Measurements from ENCODE around the gene PRKCB.
A peak's percentile ranks its signal among the peaks of the same experiment; 100 is the strongest.
"Not testable (repeated sequence)": the region's sequence is repeated elsewhere in the genome, so short reads cannot be mapped to it uniquely, and the experiment has no call there.

The PRKCB gene

GRCh38 chr16:24011237-24011636 lies 175.5 kb downstream of the PRKCB start:
- no peak overlapping the region for H3K9ac ChIP-seq
- no peak overlapping the region for H2AFZ ChIP-seq (ENCODE audit: low read depth)
- no peaks in the 10 kb centered on the region for H3K79me2 ChIP-seq (ENCODE audit: insufficient read depth, low read depth)
- H3K36me3 ChIP-seq (ENCODE audit: insufficient read depth) = no peaks in the 10 kb centered on the region
- TF ChIP-seq, protein P1, sequence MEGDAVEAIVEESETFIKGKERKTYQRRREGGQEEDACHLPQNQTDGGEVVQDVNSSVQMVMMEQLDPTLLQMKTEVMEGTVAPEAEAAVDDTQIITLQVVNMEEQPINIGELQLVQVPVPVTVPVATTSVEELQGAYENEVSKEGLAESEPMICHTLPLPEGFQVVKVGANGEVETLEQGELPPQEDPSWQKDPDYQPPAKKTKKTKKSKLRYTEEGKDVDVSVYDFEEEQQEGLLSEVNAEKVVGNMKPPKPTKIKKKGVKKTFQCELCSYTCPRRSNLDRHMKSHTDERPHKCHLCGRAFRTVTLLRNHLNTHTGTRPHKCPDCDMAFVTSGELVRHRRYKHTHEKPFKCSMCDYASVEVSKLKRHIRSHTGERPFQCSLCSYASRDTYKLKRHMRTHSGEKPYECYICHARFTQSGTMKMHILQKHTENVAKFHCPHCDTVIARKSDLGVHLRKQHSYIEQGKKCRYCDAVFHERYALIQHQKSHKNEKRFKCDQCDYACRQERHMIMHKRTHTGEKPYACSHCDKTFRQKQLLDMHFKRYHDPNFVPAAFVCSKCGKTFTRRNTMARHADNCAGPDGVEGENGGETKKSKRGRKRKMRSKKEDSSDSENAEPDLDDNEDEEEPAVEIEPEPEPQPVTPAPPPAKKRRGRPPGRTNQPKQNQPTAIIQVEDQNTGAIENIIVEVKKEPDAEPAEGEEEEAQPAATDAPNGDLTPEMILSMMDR (conservative IDR thresholded peaks at IDR 0.05; ENCODE audit: low read depth, low read length) = no peak
- no peaks in the 10 kb centered on the region for H3K27me3 ChIP-seq (ENCODE audit: insufficient read depth, low read depth)
- no peak overlapping the region for H3K4me2 ChIP-seq
- no peak overlapping the region for H3K4me3 ChIP-seq (IDR thresholded peaks at IDR 0.05; ENCODE audit: insufficient read depth, low read depth, low read length)
- H4K20me1 ChIP-seq (ENCODE audit: insufficient read depth) = no peaks in the 10 kb centered on the region
- peaks cover 20% of the 10 kb centered on the region for H3K4me1 ChIP-seq (ENCODE audit: low read depth, poor library complexity, severe bottlenecking)
- H3K27ac ChIP-seq = no peak overlapping the region

- no peaks in the 10 kb centered on the region for H3K27me3 ChIP-seq (ENCODE audit: insufficient read depth, low read depth)
- no peak overlapping the region for H3K9ac ChIP-seq
- H3K79me2 ChIP-seq (ENCODE audit: insufficient read depth, low read depth) = no peaks in the 10 kb centered on the region
- TF ChIP-seq, protein P1 (conservative IDR thresholded peaks at IDR 0.05; ENCODE audit: low read depth, low read length) = no peak
- H4K20me1 ChIP-seq (ENCODE audit: insufficient read depth) = no peaks in the 10 kb centered on the region
- H3K4me3 ChIP-seq (IDR thresholded peaks at IDR 0.05; ENCODE audit: insufficient read depth, low read depth, low read length) = no peak overlapping the region
- H3K36me3 ChIP-seq (ENCODE audit: insufficient read depth) = no peaks in the 10 kb centered on the region
- H3K27ac ChIP-seq = no peak overlapping the region
- peaks cover 20% of the 10 kb centered on the region for H3K4me1 ChIP-seq (ENCODE audit: low read depth, poor library complexity, severe bottlenecking)
- H2AFZ ChIP-seq (ENCODE audit: low read depth) = peak overlapping the region; percentile 57; the same call in 1 of the 2 replicates
- H3K4me2 ChIP-seq = no peak overlapping the region; the same call in 1 of the 2 replicates
Observed at GRCh38 chr16:24013054-24013636, 177.4 kb downstream of the PRKCB start.

DNA sequence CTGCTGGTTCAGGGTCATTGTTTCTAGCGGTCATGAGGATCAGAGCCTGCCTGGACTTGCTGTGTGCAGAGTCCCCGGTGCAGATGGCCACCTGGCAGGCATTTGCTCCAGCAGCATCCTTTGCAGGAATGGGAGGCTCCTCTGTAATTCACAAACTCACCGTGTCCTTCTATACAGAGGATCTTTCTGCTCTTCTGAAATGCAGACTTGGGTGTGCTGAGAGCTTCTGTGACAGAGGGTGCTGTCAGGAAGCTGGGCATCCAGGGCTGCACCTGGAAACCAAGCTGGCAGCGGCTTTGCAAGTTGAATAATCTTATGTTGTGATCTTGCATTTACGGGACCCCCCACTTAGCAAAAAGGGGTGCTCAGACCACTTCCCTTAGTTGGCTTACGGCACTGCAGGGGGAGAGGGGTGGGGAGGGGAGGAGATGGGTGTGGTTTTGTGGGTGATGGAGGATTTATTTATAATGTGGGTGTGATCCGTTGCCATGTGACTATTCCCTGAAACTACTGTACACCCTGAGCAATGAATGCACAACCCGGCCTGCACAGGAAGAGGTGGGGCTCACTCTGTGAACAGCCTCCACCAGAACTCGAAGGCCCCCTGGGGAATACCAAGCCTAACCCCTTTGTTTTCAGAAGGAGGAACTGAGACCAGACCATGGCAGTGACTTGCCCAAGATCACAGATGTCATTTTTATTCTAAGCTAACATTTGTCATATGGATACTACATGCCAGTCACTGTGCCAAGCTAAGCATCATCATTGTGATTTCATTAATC lies 178.3 kb downstream of the PRKCB start:
- Histone ChIP-seq H3K9ac (0 out of 2 replicates have a peak overlapping the region, but pooled peaks have one; percentile 7), H3K4me2 (peak overlapping the region; percentile 38), H3K27ac (peak overlapping the region; percentile 50), H4K20me1 (ENCODE audit: insufficient read depth) (no peaks in the 10 kb centered on the region), H3K4me3 (IDR thresholded peaks at IDR 0.05; ENCODE audit: insufficient read depth, low read depth, low read length) (no peak overlapping the region), H3K36me3 (ENCODE audit: insufficient read depth) (no peaks in the 10 kb centered on the region), H3K4me1 (ENCODE audit: low read depth, poor library complexity, severe bottlenecking) (peaks cover 20% of the 10 kb centered on the region), H2AFZ (ENCODE audit: low read depth) (peak overlapping the region; percentile 57), H3K79me2 (ENCODE audit: insufficient read depth, low read depth) (no peaks in the 10 kb centered on the region), H3K27me3 (ENCODE audit: insufficient read depth, low read depth) (no peaks in the 10 kb centered on the region)
- TF ChIP-seq, protein P1 (conservative IDR thresholded peaks at IDR 0.05; ENCODE audit: low read depth, low read length) = no peak

DNA sequence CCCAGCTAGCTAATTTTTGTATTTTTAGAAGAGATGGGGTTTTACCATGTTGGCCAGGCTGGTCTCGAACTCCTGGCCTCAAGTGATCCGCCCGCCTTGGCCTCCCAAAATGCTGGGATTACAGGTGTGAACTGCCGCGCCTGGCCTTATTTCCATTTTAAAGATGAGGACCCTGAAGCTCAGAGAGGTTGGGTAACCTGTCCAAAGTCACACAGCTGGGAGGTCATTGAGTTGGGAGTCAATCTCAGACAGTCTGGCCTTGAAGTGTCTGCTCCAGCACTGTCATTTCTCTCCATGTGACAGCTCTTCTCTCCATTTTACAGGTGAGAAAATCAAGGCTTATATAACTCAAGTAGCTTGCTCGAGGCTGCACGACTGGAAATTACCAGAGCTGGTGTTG lies 179.2 kb downstream of the PRKCB start:
- not testable (repeated sequence) for H3K4me3 ChIP-seq (IDR thresholded peaks at IDR 0.05; ENCODE audit: insufficient read depth, low read depth, low read length); H4K20me1 ChIP-seq (ENCODE audit: insufficient read depth); H3K36me3 ChIP-seq (ENCODE audit: insufficient read depth); H3K27me3 ChIP-seq (ENCODE audit: insufficient read depth, low read depth); H3K79me2 ChIP-seq (ENCODE audit: insufficient read depth, low read depth)
- Histone ChIP-seq H3K4me2 (peak overlapping the region; percentile 38), H3K4me1 (ENCODE audit: low read depth, poor library complexity, severe bottlenecking) (peaks cover 20% of the 10 kb centered on the region), H3K27ac (peak overlapping the region; percentile 50), H3K9ac (0 out of 2 replicates have a peak overlapping the region, but pooled peaks have one; percentile 7), H2AFZ (ENCODE audit: low read depth) (peak overlapping the region; percentile 57; the same call in 1 of the 2 replicates)

DNA sequence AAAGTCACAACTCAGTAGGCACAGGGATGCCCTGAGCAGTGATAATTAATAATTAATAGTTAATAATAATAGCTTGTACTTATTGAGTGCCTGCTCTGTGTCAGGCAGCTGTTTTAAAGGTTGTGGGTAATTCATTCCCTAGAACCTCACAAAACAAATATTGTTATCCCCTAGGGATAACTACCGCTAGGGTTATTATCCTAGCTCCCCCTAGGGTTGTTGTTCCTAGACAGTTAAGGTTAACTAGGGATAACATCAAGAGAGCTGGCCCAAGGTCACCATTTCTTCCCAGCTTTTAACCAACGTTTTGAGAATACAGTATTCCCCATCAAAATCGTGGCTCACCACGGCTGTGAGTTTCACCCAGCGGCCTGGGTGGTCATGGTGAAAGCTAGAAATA lies 180.1 kb downstream of the PRKCB start:
- Histone ChIP-seq H3K4me1 (ENCODE audit: low read depth, poor library complexity, severe bottlenecking) (peaks cover 20% of the 10 kb centered on the region), H3K9ac (no peak overlapping the region), H3K27ac (no peak overlapping the region), H3K4me2 (no peak overlapping the region), H2AFZ (ENCODE audit: low read depth) (no peak overlapping the region), H3K79me2 (ENCODE audit: insufficient read depth, low read depth) (no peaks in the 10 kb centered on the region), H3K36me3 (ENCODE audit: insufficient read depth) (no peaks in the 10 kb centered on the region), H3K27me3 (ENCODE audit: insufficient read depth, low read depth) (no peaks in the 10 kb centered on the region), H3K4me3 (IDR thresholded peaks at IDR 0.05; ENCODE audit: insufficient read depth, low read depth, low read length) (no peak overlapping the region), H4K20me1 (ENCODE audit: insufficient read depth) (no peaks in the 10 kb centered on the region)
- TF ChIP-seq, protein P1 (conservative IDR thresholded peaks at IDR 0.05; ENCODE audit: low read depth, low read length) = no peak
